Activated CD8-positive, alpha-beta T cell treated with anti-CD3 and anti-CD28 coated beads for 36 hours (primary cell): ENCODE data around the gene CCT5. TPM values are rescaled to one million over a fixed set of nuclear protein-coding genes. Genes with fewer than 3 reads are reported as not detected.

Source experiments
- ATAC-seq: fragments of 200-7000 bp; cut with Tn5 transposase; one replicate; pipeline ENCODE4 v1.10.0; 2021; ENCODE audit warnings: mild to moderate bottlenecking, moderate library complexity
- CTCF ChIA-PET: fragments of 350-600 bp; sonication (Branson Sonifier 250); formaldehyde crosslinking; loops from one replicate; lab custom pipeline; 2021; ENCODE audit warnings: antibody characterized with exemption; lab: Charles Lee
- POLR2A ChIA-PET: fragments of 350-600 bp; sonication (Branson Sonifier 250); formaldehyde crosslinking; loops from one replicate; lab custom pipeline; 2021; ENCODE audit warnings: antibody characterized with exemption; lab: Charles Lee
- DNase-seq: peaks from one replicate; pipeline ENCODE4 v3.0.0-alpha.2; 2020
- H3K27ac Mint-ChIP-seq: one replicate; pipeline ENCODE4 v1.8.0; 2021; ENCODE audit warnings: mild to moderate bottlenecking, mixed read lengths
- H3K27me3 Mint-ChIP-seq: one replicate; pipeline ENCODE4 v1.8.0; 2021; ENCODE audit warnings: mixed read lengths
- H3K36me3 Mint-ChIP-seq: one replicate; pipeline ENCODE4 v1.8.0; 2021; ENCODE audit warnings: low read depth, mixed read lengths
- H3K4me1 Mint-ChIP-seq: one replicate; pipeline ENCODE4 v1.8.0; 2021; ENCODE audit warnings: low read depth, mixed read lengths
- H3K4me3 Mint-ChIP-seq: one replicate; pipeline ENCODE4 v1.8.0; 2021; ENCODE audit warnings: mild to moderate bottlenecking, moderate library complexity, mixed read lengths
- H3K9me3 Mint-ChIP-seq: one replicate; pipeline ENCODE4 v1.8.0; 2021; ENCODE audit warnings: mixed read lengths
- intact Hi-C: fragments of 100-400 bp; cut with micrococcal nuclease; formaldehyde crosslinking; loops from one replicate; pipeline ENCODE4 v1.10.0; 2022
- total RNA-seq, 2 experiments: library from RNA; stranded (reverse); gene quantifications; one replicate each; pipeline ENCODE4 v1.2.3, GENCODE V29; 2021
- TF ChIP-seq, protein P1 (sequence below): fragments of 200-600 bp; IDR thresholded peaks from one replicate; pipeline ENCODE4 v1.8.0; 2022; ENCODE audit warnings: antibody characterized with exemption, mild to moderate bottlenecking

The CCT5 gene
- total RNA-seq, 2 experiments from 2014 or later, result 461 to 481 TPM

DNA sequence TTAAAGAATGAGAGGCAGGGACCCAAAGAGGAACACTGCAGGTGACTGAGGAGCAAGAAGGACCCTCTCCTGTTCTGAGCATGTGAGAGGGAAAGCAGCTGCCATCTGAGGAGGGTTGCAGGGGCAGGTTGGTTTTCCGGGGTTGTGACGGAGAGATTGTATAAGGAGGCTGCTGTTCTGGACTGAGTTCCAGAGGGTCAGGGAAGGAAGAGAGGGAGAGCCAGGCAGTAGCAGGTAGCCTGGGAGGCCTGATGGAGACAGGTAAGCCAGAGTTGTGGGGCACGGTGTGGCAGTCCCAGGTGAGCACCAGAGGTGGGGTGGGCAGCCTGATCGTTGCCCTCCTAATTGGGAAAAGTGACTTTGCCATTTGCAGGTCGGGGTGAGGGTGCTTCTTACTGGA lies 9.8 kb downstream of the CCT5 start:
- ATAC-seq (no peak), DNase-seq (no peak)
- peaks cover 27% of the 10 kb centered on the region for H3K4me1 Mint-ChIP-seq
- TF ChIP-seq, protein P1, sequence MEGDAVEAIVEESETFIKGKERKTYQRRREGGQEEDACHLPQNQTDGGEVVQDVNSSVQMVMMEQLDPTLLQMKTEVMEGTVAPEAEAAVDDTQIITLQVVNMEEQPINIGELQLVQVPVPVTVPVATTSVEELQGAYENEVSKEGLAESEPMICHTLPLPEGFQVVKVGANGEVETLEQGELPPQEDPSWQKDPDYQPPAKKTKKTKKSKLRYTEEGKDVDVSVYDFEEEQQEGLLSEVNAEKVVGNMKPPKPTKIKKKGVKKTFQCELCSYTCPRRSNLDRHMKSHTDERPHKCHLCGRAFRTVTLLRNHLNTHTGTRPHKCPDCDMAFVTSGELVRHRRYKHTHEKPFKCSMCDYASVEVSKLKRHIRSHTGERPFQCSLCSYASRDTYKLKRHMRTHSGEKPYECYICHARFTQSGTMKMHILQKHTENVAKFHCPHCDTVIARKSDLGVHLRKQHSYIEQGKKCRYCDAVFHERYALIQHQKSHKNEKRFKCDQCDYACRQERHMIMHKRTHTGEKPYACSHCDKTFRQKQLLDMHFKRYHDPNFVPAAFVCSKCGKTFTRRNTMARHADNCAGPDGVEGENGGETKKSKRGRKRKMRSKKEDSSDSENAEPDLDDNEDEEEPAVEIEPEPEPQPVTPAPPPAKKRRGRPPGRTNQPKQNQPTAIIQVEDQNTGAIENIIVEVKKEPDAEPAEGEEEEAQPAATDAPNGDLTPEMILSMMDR, result no peak
- H3K36me3 Mint-ChIP-seq, result peaks cover 74% of the 10 kb centered on the region
- ChIA-PET CTCF (interaction anchor here (1.8 kb wide), 1 partner anchor 24 kb away, joined by 8 read pairs; no protein-coding TSS in a partner anchor), POLR2A (interaction anchor here (1.7 kb wide), 1 partner anchor 9 kb away, joined by 5 read pairs; the partner anchor contains the start of gene CCT5)
- no peaks in the 10 kb centered on the region for H3K9me3 Mint-ChIP-seq
- H3K27me3 Mint-ChIP-seq, result no peaks in the 10 kb centered on the region
- H3K27ac Mint-ChIP-seq, result peak overlapping the region; percentile 40
- intact Hi-C loops, result no loop called here
- H3K4me3 Mint-ChIP-seq, result no peak overlapping the region

DNA sequence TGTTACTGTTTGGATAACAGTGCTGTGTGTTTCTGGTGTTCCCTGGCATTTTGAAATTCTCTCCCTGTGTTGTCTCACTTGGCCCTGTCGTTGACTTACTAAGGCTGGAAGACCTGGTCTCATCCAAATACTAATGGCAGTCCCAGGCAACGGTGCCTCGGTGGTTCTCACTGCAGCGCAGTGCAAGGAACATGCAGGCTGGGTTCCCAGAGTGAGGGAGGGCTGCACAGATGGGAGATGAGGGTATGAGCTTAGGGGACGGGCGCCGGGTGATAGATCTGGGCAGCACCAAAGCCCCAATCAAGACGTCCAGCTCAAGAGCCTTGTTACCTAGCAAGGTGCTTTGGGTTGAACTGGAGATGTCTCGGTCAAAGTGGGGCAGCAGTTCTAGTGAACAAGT lies 11.0 kb downstream of the CCT5 start:
- ATAC-seq, result no peak
- intact Hi-C loops, result no loop called here
- ChIA-PET POLR2A (interaction anchor here (0.9 to 3.8 kb wide), 2 partner anchors 11 to 123 kb away, joined by 3 to 26 read pairs; partner anchors contain the start of genes ATPSCKMT and CCT5), CTCF (no interaction called here)
- no peaks in the 10 kb centered on the region for H3K27me3 Mint-ChIP-seq
- TF ChIP-seq, protein P1, result no peak
- no peak for DNase-seq
- H3K27ac Mint-ChIP-seq, result no peak overlapping the region
- peaks cover 15% of the 10 kb centered on the region for H3K4me1 Mint-ChIP-seq
- peaks cover 71% of the 10 kb centered on the region for H3K36me3 Mint-ChIP-seq
- H3K4me3 Mint-ChIP-seq, result no peak overlapping the region
- H3K9me3 Mint-ChIP-seq, result no peaks in the 10 kb centered on the region

DNA sequence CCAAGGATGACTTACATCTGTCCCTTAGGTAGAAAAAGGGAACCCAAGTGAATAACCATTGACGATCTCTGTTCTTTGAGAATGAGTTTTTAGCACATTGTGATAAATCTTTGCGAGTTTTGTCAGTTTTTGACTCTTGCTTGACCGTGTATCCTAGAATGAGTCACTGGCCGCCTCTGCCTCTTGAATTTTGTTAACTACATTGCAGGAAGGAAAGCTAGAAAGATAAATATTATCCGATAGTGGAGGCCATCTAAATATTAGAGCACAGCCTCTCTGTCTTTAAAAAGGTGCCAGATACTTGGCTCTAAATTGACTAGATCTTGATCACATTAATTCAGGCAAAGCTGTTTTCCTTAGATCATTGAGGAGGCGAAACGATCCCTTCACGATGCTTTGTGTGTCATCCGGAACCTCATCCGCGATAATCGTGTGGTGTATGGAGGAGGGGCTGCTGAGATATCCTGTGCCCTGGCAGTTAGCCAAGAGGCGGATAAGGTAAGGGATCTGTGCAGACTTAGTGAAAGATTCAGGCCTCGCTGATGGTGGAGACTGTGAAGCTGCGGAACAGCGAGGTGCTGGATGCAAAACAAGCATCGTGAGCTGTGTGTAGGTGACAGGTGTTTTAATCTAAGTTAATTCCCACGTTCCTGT lies 12.2 kb downstream of the CCT5 start:
- no peak overlapping the region for H3K27ac Mint-ChIP-seq
- TF ChIP-seq, protein P1, result no peak
- no peaks in the 10 kb centered on the region for H3K9me3 Mint-ChIP-seq
- H3K4me1 Mint-ChIP-seq, result peaks cover 10% of the 10 kb centered on the region
- H3K4me3 Mint-ChIP-seq, result no peak overlapping the region
- ChIA-PET CTCF (interaction anchor here (1.6 kb wide), 1 partner anchor 21 kb away, joined by 7 read pairs; no protein-coding TSS in a partner anchor), POLR2A (interaction anchor here (1.0 to 3.8 kb wide), 4 partner anchors 9 to 181 kb away, joined by 3 to 26 read pairs (median 3); partner anchors contain the start of genes ATPSCKMT and CCT5)
- H3K36me3 Mint-ChIP-seq, result peaks cover 65% of the 10 kb centered on the region
- no peaks in the 10 kb centered on the region for H3K27me3 Mint-ChIP-seq
- ATAC-seq (no peak), DNase-seq (no peak)
- intact Hi-C loops, result no loop called here

DNA sequence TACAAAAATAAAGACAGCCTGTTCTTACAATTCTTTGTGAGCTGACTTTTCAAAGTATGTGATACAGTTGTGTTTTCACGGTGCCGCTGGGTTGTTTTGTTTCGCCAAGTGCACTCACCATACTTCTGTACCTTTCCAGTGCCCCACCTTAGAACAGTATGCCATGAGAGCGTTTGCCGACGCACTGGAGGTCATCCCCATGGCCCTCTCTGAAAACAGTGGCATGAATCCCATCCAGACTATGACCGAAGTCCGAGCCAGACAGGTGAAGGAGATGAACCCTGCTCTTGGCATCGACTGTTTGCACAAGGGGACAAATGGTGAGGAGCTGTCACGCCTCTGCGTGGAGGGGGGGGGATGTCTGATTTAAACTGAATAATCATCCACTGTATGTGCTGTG lies 12.9 kb downstream of the CCT5 start:
- no peak for DNase-seq
- no peak overlapping the region for H3K4me3 Mint-ChIP-seq
- H3K4me1 Mint-ChIP-seq, result peaks cover 5% of the 10 kb centered on the region
- H3K27ac Mint-ChIP-seq, result no peak overlapping the region
- POLR2A ChIA-PET, result interaction anchor here (1.0 to 3.8 kb wide), 4 partner anchors 8 to 15 kb away, joined by 3 to 26 read pairs (median 4); partner anchors contain the start of genes ATPSCKMT and CCT5
- no peaks in the 10 kb centered on the region for H3K27me3 Mint-ChIP-seq
- H3K36me3 Mint-ChIP-seq, result peaks cover 60% of the 10 kb centered on the region
- TF ChIP-seq, protein P1, result no peak
- ATAC-seq, result no peak
- no peaks in the 10 kb centered on the region for H3K9me3 Mint-ChIP-seq
- CTCF ChIA-PET, result interaction anchor here (1.6 kb wide), 1 partner anchor 21 kb away, joined by 7 read pairs; no protein-coding TSS in a partner anchor
- intact Hi-C loops, result no loop called here

DNA sequence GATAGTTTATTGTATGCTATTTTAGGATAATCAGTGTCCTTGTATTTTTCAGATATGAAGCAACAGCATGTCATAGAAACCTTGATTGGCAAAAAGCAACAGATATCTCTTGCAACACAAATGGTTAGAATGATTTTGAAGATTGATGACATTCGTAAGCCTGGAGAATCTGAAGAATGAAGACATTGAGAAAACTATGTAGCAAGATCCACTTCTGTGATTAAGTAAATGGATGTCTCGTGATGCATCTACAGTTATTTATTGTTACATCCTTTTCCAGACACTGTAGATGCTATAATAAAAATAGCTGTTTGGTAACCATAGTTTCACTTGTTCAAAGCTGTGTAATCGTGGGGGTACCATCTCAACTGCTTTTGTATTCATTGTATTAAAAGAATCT lies 14.5 kb downstream of the CCT5 start:
- Mint-ChIP-seq H3K27ac (no peak overlapping the region), H3K4me3 (no peak overlapping the region), H3K4me1 (peaks cover 5% of the 10 kb centered on the region), H3K27me3 (no peaks in the 10 kb centered on the region), H3K36me3 (peaks cover 47% of the 10 kb centered on the region), H3K9me3 (no peaks in the 10 kb centered on the region)
- TF ChIP-seq, protein P1, result no peak
- ChIA-PET CTCF (interaction anchor here (1.4 to 1.6 kb wide), 2 partner anchors 19 to 160 kb away, joined by 4 to 6 read pairs; no protein-coding TSS in a partner anchor), POLR2A (interaction anchor here (1.6 to 3.8 kb wide), 4 partner anchors 10 to 89 kb away, joined by 4 to 26 read pairs (median 8); partner anchors contain the start of genes ATPSCKMT, CCT5 and MARCHF6)
- intact Hi-C loops, result no loop called here
- DNase-seq, result no peak
- no peak for ATAC-seq
